HUES64 (cell line): ENCODE results near the gene TMEM132D.

Source experiments
- H3K27ac ChIP-seq: 2 replicates; pipeline ENCODE4 v1.7.0; 2013; ENCODE audit warnings: low read depth, low read length, inconsistent platforms
- H3K27me3 ChIP-seq: 2 replicates; pipeline ENCODE4 v1.6.1; 2013; ENCODE audit warnings: mild to moderate bottlenecking, low read length; ENCODE audit not compliant: insufficient read depth
- H3K36me3 ChIP-seq: 2 replicates; pipeline ENCODE4 v1.6.1; 2013; ENCODE audit warnings: mild to moderate bottlenecking, low read length; ENCODE audit not compliant: insufficient read depth
- H3K4me1 ChIP-seq: 2 replicates; pipeline ENCODE4 v1.6.1; 2013; ENCODE audit warnings: mild to moderate bottlenecking, low read length, moderate library complexity; ENCODE audit not compliant: insufficient read depth
- H3K4me3 ChIP-seq: 2 replicates; pipeline ENCODE4 v1.5.1; 2013; ENCODE audit warnings: mild to moderate bottlenecking, low read length, moderate library complexity
- H3K9ac ChIP-seq: 2 replicates; pipeline ENCODE4 v1.6.1; 2013; ENCODE audit warnings: mild to moderate bottlenecking, low read depth, low read length
- H3K9me3 ChIP-seq: 2 replicates; pipeline ENCODE4 v1.6.1; 2013; ENCODE audit warnings: low read depth, low read length; ENCODE audit not compliant: insufficient read depth
- WGBS: fragments of 150-250, 120-280 bp; methylation state at CpG from one replicate; pipeline ENCODE4 v1.1.7; 2013; ENCODE audit warnings: missing lambda C conversion rate; 5-methylcytosine and 5-hydroxymethylcytosine counted together

Gene TMEM132D

DNA sequence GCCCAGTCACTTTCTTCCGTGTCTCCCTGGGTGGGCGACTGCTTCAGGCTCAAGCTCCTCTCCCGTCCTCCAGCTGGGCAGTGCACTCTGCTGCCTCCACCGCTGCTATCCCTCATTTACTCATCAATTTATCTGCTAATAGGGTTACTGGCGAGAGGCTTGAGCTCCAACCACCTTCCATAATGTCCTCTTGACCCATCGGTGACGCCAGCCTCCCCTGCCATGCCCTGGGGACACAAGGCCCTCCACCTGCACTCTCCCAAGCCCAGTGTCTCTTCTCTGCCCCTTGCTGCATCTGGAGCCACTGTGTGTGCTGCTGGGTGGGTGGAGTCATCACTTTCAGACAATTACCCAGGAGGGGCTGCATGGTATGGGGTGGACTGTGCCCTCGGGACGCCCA is 78.5 kb downstream of the TMEM132D start:
- no peaks in the 10 kb centered on the region for H3K9me3 ChIP-seq
- H3K4me3 ChIP-seq = no peak overlapping the region
- no peak overlapping the region for H3K27ac ChIP-seq
- no peak overlapping the region for H3K9ac ChIP-seq
- no peaks in the 10 kb centered on the region for H3K36me3 ChIP-seq
- H3K27me3 ChIP-seq = no peaks in the 10 kb centered on the region
- H3K4me1 ChIP-seq = peaks cover 23% of the 10 kb centered on the region
- WGBS = 63% methylated on average over 9 of the region's 9 CpGs

DNA sequence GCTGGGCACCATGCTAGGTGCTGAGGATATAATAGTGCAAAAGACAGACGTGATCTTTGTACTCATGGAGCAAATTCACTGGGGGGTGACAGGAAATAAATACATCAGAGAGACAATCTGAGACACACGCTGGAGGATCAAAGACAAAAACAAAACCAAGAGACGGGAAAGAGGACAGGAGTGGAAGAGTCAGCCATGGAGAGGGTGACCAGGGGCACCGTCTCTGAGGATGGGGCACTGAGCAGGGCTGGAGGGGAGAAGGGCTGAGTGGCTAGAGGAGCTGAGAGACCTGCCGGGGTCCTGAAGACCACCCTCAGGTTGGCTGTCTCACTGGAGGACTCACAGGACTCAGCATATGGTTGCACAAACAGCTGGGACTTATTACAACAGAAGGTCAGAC is 81.9 kb downstream of the TMEM132D start:
- H3K9me3 ChIP-seq = no peaks in the 10 kb centered on the region
- 93% methylated on average over 5 of the region's 5 CpGs for WGBS
- no peak overlapping the region for H3K27ac ChIP-seq
- H3K4me3 ChIP-seq = no peak overlapping the region
- H3K4me1 ChIP-seq = peaks cover 2% of the 10 kb centered on the region
- no peaks in the 10 kb centered on the region for H3K27me3 ChIP-seq
- H3K9ac ChIP-seq = no peak overlapping the region
- no peaks in the 10 kb centered on the region for H3K36me3 ChIP-seq

DNA sequence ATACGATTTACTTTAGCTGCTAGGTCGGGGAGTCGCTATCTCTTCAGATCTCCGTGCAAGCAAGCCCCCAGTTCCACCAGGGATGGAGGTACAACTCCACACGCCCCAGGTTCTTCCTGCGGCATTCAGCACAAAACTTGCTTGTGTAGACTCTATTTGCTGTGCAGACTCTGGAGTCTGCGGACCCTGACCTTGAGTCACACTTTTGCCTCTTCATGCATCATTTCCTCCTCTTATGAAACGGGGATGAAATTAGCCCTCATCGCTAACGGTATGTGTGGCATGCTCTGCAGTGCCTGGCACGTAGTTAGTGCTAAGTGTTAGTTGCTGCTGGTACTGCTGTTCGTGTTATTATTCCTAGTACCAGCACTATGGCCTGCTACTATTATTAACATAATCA is 84.4 kb downstream of the TMEM132D start:
- no peaks in the 10 kb centered on the region; the same call in 1 of the 2 replicates for H3K4me1 ChIP-seq
- no peaks in the 10 kb centered on the region for H3K9me3 ChIP-seq
- no peaks in the 10 kb centered on the region for H3K27me3 ChIP-seq
- WGBS = 95% methylated on average over 12 of the region's 12 CpGs
- H3K9ac ChIP-seq = no peak overlapping the region
- no peak overlapping the region for H3K4me3 ChIP-seq
- H3K36me3 ChIP-seq = no peaks in the 10 kb centered on the region
- no peak overlapping the region for H3K27ac ChIP-seq

DNA sequence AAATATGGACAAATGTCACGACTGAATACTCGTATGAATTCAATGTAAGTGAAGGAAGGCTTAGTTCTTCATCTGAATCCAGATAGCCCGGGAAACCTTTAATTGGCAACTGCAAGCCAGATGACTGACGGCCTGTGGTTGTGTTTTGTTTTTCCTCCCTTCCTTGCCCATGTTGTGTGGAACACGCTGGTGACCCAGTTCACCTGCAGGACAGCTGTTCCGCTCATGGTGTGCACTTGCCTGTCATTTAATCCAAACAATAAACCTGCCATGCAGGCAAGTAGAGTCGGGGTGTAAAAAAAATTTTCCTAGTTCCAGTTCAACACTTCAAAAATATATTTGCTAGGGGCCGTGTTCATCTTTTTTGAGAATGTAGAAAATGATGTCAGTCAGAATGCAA is 88.0 kb downstream of the TMEM132D start:
- Histone ChIP-seq H3K27me3 (no peaks in the 10 kb centered on the region), H3K4me3 (no peak overlapping the region), H3K4me1 (no peaks in the 10 kb centered on the region), H3K27ac (no peak overlapping the region), H3K36me3 (no peaks in the 10 kb centered on the region), H3K9ac (no peak overlapping the region), H3K9me3 (no peaks in the 10 kb centered on the region)
- 80% methylated on average over 7 of the region's 8 CpGs for WGBS

DNA sequence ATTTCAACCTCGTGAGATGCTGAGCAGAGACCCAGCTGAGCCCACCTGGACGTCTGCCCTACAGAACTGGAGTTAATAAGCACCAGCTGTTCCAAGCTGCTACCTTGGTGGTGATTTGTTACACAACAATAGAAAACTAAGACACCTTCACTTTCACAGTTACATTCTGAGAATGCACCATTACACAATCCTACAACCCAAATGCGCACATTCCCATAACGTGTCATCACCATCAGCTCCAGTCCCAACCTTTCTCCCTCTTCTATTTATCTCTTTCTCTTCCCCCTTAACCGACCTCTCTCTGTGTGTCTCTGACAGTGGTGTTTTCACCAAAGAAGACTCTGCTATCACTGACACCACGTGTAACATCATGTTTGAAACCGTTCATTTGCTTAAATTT is 91.9 kb downstream of the TMEM132D start:
- no peaks in the 10 kb centered on the region for H3K27me3 ChIP-seq
- H3K9me3 ChIP-seq = no peaks in the 10 kb centered on the region
- H3K27ac ChIP-seq = no peak overlapping the region
- no peaks in the 10 kb centered on the region for H3K36me3 ChIP-seq
- H3K9ac ChIP-seq = no peak overlapping the region
- WGBS = 87% methylated on average over 7 of the region's 7 CpGs
- H3K4me3 ChIP-seq = no peak overlapping the region
- peaks cover 7% of the 10 kb centered on the region; the same call in 1 of the 2 replicates for H3K4me1 ChIP-seq

DNA sequence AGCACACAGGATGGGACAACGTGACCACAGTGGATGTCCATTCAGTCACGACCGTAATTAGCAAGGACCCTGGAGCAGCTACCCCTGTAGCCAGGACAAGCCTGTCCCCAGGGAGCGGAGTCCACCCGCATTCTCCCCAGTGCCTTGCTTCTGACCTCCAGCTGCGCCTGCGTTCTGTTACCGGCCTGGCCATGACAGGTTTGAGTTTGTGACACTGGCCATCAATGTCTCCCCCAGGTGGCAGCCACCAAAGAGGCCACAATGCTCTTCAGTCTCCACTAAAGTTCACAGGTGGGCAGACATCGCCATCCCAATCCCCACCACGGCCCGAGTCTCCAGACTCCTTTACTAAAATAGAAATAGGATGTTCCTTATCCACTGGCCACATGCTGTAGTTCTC is 96.7 kb downstream of the TMEM132D start:
- peaks cover 7% of the 10 kb centered on the region; the same call in 1 of the 2 replicates for H3K4me1 ChIP-seq
- no peaks in the 10 kb centered on the region for H3K36me3 ChIP-seq
- H3K27me3 ChIP-seq = no peaks in the 10 kb centered on the region
- 90% methylated on average over 11 of the region's 11 CpGs for WGBS
- no peak overlapping the region for H3K27ac ChIP-seq
- H3K4me3 ChIP-seq = no peak overlapping the region
- no peak overlapping the region for H3K9ac ChIP-seq
- no peaks in the 10 kb centered on the region for H3K9me3 ChIP-seq

DNA sequence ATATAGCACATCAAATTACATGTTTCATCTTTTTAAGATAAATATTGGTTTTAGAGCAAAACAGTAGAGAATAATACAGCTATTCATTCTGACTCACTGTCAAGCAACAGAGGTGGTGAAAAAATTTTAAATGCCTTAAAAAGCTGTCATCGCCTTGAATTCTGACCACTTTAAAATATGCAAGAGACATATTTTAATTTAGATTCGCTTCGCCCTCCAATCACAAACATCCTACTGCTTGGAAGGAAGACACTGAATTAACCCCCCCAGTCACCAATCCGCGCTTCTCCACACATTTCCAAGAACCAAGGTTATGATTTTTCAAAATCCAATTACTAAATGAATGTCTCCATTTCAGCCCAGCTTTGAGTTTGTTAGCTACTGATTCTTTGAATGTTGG is 112.4 kb downstream of the TMEM132D start:
- Histone ChIP-seq H3K27ac (no peak overlapping the region), H3K4me1 (no peaks in the 10 kb centered on the region; the same call in 1 of the 2 replicates), H3K9me3 (no peaks in the 10 kb centered on the region), H3K36me3 (no peaks in the 10 kb centered on the region), H3K27me3 (no peaks in the 10 kb centered on the region), H3K9ac (no peak overlapping the region), H3K4me3 (no peak overlapping the region)
- WGBS = 87% methylated on average over 5 of the region's 5 CpGs

DNA sequence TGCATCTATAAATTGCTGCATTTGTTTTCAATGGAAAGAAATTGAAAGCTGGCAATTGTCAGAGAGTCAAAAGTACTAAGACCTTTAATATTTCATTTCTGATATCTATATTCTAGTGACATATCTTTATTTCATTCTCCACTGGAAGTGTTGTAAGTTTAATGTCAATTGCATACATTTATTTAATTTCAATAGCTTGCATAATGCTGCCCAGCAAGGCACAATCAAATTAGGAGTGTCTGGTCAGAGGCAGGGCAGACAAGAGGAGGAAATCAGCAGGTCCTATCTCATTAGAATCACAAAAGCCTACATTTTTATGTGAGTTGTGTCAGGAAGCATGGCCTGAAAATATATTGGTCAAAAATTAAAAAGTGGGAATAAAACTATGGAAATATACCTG is 112.9 kb downstream of the TMEM132D start:
- Histone ChIP-seq H3K9ac (no peak overlapping the region), H3K4me3 (no peak overlapping the region), H3K27ac (no peak overlapping the region), H3K4me1 (no peaks in the 10 kb centered on the region; the same call in 1 of the 2 replicates), H3K27me3 (no peaks in the 10 kb centered on the region), H3K9me3 (no peaks in the 10 kb centered on the region), H3K36me3 (no peaks in the 10 kb centered on the region)

DNA sequence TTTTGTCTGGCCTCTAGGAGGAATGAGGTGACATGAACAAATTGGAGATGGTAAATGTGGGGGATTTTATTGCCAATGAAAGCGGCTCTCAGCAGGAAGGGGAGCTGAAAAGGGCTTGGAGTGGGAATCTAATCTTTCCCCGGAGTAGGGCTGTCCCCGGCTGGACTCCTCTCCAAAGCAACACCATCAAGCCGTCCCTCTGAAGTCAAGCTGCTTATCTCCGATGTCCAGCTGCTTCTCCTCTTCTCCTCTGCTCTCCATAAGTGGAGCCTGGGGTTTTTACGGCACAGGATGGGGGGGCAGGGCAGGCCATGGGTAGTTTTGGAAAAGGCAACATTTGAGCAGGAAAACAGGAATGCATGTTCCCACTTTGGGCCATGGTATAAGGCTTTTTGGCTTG is 113.5 kb downstream of the TMEM132D start:
- WGBS = 82% methylated on average over 6 of the region's 6 CpGs
- no peaks in the 10 kb centered on the region; the same call in 1 of the 2 replicates for H3K4me1 ChIP-seq
- no peak overlapping the region for H3K27ac ChIP-seq
- H3K9ac ChIP-seq = no peak overlapping the region
- no peaks in the 10 kb centered on the region for H3K36me3 ChIP-seq
- H3K27me3 ChIP-seq = no peaks in the 10 kb centered on the region
- no peaks in the 10 kb centered on the region for H3K9me3 ChIP-seq
- no peak overlapping the region for H3K4me3 ChIP-seq

DNA sequence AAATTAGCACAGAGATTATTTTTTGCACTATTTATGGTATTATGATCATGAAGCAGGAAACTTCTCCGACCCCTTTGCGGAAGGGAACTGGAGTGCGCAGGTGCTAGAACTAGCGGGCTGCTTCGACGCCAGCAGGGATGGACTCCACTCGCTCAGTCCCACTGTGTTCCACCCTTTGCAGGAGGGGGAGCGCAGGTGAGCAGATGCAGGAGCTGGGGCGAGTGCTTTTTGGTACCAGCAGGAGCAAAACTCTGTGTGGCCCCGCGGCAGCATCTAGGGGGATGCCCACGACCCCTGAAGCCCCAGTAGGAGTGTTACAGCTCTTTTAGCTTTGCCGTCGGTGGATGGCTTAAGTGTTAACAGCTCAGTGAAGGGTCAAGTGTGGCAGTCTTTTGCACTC is 113.9 kb downstream of the TMEM132D start:
- H3K36me3 ChIP-seq = no peaks in the 10 kb centered on the region
- 96% methylated on average over 14 of the region's 14 CpGs for WGBS
- no peaks in the 10 kb centered on the region for H3K27me3 ChIP-seq
- no peak overlapping the region for H3K4me3 ChIP-seq
- peaks cover under 1% of the 10 kb centered on the region for H3K4me1 ChIP-seq
- H3K9ac ChIP-seq = no peak overlapping the region
- no peaks in the 10 kb centered on the region for H3K9me3 ChIP-seq
- H3K27ac ChIP-seq = no peak overlapping the region

DNA sequence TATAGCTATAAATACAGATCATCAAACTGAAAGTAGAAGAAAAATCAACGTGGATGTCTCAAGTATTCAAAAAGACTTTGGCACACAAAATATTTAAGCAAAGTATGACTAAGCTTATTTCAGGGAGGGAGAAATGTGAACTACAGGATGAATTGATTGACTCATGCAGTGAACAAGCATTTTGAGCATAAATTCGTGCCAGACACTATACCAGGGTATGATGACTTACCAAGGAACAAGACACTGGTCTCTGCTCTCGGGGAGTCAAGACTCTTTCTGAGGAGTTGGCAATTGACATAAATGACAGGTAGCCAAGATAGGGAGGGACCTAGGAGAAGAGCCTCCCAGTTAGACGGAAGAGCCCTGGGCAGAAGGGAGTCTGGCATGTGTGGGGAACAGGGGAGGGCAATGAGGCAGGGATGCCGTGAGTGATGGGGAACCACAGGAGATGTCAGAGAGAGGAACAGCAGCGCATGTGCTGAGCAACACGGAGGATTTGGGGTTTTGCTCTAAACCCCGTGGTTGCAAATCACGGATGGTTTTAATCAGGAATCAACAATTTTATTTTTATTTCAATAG is 115.2 kb downstream of the TMEM132D start:
- Histone ChIP-seq H3K27ac (no peak overlapping the region), H3K4me3 (no peak overlapping the region), H3K36me3 (no peaks in the 10 kb centered on the region), H3K4me1 (peaks cover 3% of the 10 kb centered on the region), H3K27me3 (no peaks in the 10 kb centered on the region), H3K9ac (no peak overlapping the region), H3K9me3 (no peaks in the 10 kb centered on the region)
- WGBS = 93% methylated on average over 8 of the region's 9 CpGs

DNA sequence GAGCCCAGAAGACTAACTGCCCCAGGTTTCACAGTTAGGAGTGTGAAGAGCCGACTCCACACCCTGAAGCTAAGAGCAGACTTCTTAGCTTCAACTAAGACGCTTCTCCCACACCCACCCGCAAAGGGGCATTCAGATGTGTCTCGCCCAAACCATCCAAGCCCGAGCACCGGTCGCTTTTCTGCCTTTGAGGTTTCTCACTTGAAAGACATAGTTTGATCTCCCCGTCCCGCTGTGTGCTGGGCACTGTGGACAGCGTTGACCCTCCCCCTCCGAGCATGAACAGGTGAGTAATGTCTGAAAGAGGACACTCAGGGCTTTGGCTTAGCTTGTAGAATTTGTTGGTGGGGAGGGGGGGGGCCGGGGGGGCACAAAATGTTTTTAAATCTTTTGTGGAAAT is 123.8 kb downstream of the TMEM132D start:
- 89% methylated on average over 12 of the region's 12 CpGs for WGBS
- H3K36me3 ChIP-seq = no peaks in the 10 kb centered on the region

More for the DNA sequence above, 123.8 kb downstream of the TMEM132D start:
- Histone ChIP-seq H3K27me3 (no peaks in the 10 kb centered on the region), H3K9ac (no peak overlapping the region), H3K27ac (no peak overlapping the region), H3K4me3 (no peak overlapping the region), H3K9me3 (no peaks in the 10 kb centered on the region), H3K4me1 (peaks cover 21% of the 10 kb centered on the region)
